Osteocyte (in vitro differentiated cells): Measurements from ENCODE around the gene WBP1L. TPM values are rescaled to one million over a fixed set of nuclear protein-coding genes. Genes with fewer than 3 reads are reported as not detected.
"Not testable (repeated sequence)": the region's sequence is repeated elsewhere in the genome, so short reads cannot be mapped to it uniquely, and the experiment has no call there.

Experiments used
- DNase-seq: peaks from one replicate; pipeline ENCODE4 v3.0.0; 2021; ENCODE audit warnings: mixed read lengths; ENCODE audit not compliant: unreplicated experiment; ENCODE audit errors: extremely low spot score
- H3K27ac Mint-ChIP-seq: one replicate; pipeline ENCODE4 v1.8.0; 2021; ENCODE audit warnings: mild to moderate bottlenecking, mixed read lengths; ENCODE audit not compliant: unreplicated experiment
- H3K27me3 Mint-ChIP-seq: one replicate; pipeline ENCODE4 v1.8.0; 2021; ENCODE audit warnings: mixed read lengths; ENCODE audit not compliant: unreplicated experiment
- H3K36me3 Mint-ChIP-seq: one replicate; pipeline ENCODE4 v1.8.0; 2021; ENCODE audit warnings: mixed read lengths; ENCODE audit not compliant: unreplicated experiment
- H3K4me1 Mint-ChIP-seq: one replicate; pipeline ENCODE4 v1.8.0; 2021; ENCODE audit warnings: mixed read lengths; ENCODE audit not compliant: unreplicated experiment
- H3K4me3 Mint-ChIP-seq: one replicate; pipeline ENCODE4 v1.8.0; 2021; ENCODE audit warnings: mild to moderate bottlenecking, moderate library complexity, mixed read lengths; ENCODE audit not compliant: unreplicated experiment
- H3K9me3 Mint-ChIP-seq: one replicate; pipeline ENCODE4 v1.8.0; 2021; ENCODE audit warnings: mixed read lengths; ENCODE audit not compliant: unreplicated experiment
- total RNA-seq: library from RNA; stranded (reverse); gene quantifications from 2 replicates; pipeline ENCODE4 v1.2.1, GENCODE V29; 2021
- TF ChIP-seq, protein P1 (sequence below): fragments of 200-600 bp; sonication (generic); IDR thresholded peaks from 2 replicates; pipeline ENCODE4 v1.5.0; 2021; ENCODE audit warnings: antibody characterized with exemption, mild to moderate bottlenecking, moderate library complexity

The WBP1L gene
- total RNA-seq, 1 donor from 2014 or later: 66.7 TPM

DNA sequence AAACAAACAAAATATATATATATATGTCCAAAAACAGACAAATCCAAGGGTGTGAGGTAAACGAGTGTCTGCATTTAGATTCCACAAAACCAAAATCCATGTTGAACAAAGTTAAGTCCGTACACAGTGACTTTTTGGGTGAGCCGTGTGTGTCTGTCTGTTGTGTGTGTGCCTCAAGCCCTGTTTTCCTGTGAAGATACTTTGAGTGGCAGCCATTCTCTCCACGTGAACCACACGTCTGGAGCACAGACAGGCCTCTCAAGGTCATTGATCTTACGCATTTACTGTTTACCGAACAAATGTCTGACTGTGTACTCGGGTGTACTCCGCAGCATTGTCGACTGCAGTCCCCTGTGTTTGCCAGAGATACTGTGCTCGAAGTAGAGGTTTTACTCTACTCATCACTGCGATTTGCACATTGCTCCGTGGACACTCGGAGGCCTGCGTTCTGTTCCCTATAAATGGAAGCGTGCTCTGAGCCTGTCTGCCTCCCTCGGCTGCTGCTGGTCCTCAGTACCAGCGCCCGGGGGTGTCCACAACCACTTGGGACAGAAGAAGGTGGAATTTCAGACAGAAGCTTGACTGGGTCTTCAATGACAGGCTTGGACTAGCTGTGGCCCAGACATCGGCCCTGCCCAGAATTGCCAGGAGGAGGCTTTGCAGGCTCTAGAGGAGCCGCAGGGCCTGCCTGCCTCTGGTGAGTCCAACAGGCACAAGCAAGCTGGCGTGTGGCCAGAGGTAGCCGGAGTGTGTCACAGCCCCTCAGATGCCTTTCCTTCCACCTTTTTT, 71.3 kb downstream of the WBP1L start:
- Mint-ChIP-seq H3K36me3 (peaks cover 22% of the 10 kb centered on the region), H3K4me1 (peaks cover 35% of the 10 kb centered on the region), H3K27ac (peak overlapping the region; percentile 95), H3K27me3 (no peaks in the 10 kb centered on the region), H3K9me3 (no peaks in the 10 kb centered on the region), H3K4me3 (peak overlapping the region; percentile 23)
- TF ChIP-seq, protein P1, sequence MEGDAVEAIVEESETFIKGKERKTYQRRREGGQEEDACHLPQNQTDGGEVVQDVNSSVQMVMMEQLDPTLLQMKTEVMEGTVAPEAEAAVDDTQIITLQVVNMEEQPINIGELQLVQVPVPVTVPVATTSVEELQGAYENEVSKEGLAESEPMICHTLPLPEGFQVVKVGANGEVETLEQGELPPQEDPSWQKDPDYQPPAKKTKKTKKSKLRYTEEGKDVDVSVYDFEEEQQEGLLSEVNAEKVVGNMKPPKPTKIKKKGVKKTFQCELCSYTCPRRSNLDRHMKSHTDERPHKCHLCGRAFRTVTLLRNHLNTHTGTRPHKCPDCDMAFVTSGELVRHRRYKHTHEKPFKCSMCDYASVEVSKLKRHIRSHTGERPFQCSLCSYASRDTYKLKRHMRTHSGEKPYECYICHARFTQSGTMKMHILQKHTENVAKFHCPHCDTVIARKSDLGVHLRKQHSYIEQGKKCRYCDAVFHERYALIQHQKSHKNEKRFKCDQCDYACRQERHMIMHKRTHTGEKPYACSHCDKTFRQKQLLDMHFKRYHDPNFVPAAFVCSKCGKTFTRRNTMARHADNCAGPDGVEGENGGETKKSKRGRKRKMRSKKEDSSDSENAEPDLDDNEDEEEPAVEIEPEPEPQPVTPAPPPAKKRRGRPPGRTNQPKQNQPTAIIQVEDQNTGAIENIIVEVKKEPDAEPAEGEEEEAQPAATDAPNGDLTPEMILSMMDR: no peak
- peak; percentile 87 for DNase-seq

DNA sequence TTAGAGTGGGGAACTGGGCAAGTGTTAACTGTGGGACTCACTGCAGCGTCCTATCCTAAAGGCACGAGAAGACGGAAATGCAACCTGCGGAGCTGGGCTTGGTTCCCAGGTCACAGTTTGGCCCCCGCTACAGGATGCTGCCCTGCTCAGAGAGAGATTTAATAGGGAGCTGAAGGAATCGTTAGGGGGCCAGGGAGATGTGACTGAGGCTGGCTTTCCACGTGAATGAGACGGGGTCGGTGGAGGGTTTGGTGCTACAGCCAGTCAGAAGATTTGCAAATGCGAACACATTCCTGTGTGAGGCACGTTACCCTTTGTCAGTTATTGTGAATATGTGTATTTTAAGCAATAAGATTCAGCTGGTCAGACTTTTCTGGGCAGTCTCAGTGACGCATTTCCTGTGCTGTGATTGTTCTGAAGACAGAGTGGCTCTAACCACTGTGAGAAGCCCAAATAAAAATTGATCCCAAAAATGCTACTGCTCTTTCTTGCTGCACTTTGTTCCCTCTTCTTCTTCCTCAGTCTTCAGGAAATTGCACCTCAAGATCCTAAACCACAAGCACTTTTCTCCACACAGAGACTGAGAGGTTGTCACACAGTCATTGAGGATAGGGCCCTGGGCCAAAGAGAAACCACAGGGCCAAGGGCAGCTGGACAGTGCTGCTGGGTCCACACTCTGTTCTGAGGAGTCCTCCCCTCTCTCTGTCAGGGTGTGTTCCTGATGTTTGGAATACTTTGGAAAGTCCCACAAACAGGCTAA, 72.2 kb downstream of the WBP1L start:
- Mint-ChIP-seq H3K27me3 (no peaks in the 10 kb centered on the region), H3K4me1 (peaks cover 35% of the 10 kb centered on the region), H3K36me3 (peaks cover 19% of the 10 kb centered on the region), H3K27ac (peak overlapping the region; percentile 95), H3K9me3 (no peaks in the 10 kb centered on the region), H3K4me3 (no peak overlapping the region)
- DNase-seq: no peak
- TF ChIP-seq, protein P1: no peak

DNA sequence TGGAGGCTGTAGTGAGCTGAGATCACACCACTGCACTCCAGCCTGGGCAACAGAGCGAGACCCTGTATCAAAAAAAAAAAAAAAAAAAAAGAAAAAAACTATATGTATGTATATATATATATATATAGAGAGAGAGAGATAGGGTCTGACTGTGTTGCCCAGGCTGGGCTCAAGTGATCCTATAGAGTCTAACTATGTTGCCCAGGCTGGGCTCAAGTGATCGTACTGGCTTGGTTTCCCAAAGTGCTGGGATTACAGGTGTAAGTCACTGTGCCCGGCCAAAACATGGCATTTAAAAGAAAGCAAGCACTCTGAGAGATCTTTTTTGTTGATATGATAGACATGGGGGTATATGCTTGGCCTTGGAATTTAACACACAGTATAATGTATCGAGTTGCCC, 73.4 kb downstream of the WBP1L start:
- Mint-ChIP-seq H3K27me3 (no peaks in the 10 kb centered on the region), H3K36me3 (peaks cover 13% of the 10 kb centered on the region), H3K4me3 (no peak overlapping the region), H3K9me3 (no peaks in the 10 kb centered on the region), H3K27ac (peak overlapping the region; percentile 95), H3K4me1 (peaks cover 35% of the 10 kb centered on the region)
- no peak for DNase-seq
- TF ChIP-seq, protein P1: no peak

DNA sequence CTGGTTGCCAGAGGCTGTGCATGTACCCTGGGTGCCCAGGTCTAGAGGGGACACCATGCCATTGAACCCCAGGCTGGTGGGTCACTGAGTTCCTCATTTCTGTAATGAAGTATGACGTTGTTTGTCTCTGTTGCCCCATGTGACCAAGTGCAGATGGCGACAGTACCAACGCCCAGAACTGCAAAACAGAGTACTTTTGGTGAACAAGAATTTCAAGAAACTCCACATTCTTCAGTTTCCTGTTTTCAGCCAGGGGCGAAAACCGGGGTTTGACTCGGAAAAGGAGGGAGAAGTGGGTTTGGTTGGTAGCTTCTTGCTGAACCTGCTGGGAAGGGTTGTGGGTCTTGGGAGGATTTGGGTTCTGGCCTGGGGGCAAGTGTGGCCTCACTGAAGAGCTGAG, 75.3 kb downstream of the WBP1L start:
- no peak for DNase-seq
- Mint-ChIP-seq H3K4me3 (no peak overlapping the region), H3K9me3 (no peaks in the 10 kb centered on the region), H3K27ac (no peak overlapping the region), H3K4me1 (peaks cover 25% of the 10 kb centered on the region), H3K27me3 (no peaks in the 10 kb centered on the region), H3K36me3 (no peaks in the 10 kb centered on the region)
- TF ChIP-seq, protein P1: no peak

DNA sequence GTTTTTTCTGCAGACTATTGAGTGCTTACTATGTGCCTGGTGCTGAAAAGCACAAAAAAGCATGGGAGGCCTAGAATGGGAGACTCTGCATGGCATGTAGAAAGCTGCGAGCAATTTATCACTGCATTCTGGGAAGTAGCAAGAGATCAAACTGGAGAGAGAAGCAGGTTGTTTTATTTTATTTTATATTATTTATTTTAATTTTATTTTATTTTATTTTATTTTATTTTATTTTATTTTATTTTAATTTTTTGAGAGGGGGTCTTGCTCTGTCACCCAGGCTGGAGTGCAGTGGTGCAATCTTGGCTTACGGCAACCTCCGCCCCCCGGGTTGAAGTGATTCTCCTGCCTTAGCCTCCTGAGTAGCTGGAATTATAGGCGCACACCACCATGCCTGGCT, 76.3 kb downstream of the WBP1L start:
- not testable (repeated sequence) for H3K9me3 Mint-ChIP-seq, H3K27me3 Mint-ChIP-seq, H3K27ac Mint-ChIP-seq, H3K4me3 Mint-ChIP-seq, DNase-seq, H3K36me3 Mint-ChIP-seq
- peaks cover 15% of the 10 kb centered on the region for H3K4me1 Mint-ChIP-seq
